GM21528 (cell line): ENCODE data around the gene RAB27A.

Source experiments
- ATAC-seq: cut with Tn5 transposase; IDR thresholded peaks from one replicate; pipeline ENCODE4 v1.9.1; 2021; ENCODE audit warnings: mild to moderate bottlenecking, moderate library complexity; ENCODE audit not compliant: unreplicated experiment, low FRiP score

RAB27A gene

DNA sequence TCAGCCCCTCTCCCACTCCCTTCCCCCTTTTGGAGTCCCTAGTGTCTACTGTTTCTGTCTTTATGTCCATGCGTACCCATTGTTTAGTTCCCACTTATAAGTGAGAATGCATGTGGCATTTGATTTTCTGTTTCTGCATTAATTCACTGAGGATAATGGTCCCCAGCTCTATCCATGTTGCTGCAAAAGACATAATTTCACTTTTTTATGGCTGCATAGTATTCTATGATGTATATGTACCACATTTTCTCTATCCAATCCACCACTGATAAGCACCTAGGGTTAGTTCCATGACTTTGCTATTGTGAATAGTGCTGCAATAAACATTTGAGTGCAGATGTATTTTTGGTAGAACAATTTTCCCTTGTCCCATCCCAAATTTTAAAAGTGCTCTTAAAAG is 58.7 kb downstream of the RAB27A start:
- no peak for ATAC-seq

DNA sequence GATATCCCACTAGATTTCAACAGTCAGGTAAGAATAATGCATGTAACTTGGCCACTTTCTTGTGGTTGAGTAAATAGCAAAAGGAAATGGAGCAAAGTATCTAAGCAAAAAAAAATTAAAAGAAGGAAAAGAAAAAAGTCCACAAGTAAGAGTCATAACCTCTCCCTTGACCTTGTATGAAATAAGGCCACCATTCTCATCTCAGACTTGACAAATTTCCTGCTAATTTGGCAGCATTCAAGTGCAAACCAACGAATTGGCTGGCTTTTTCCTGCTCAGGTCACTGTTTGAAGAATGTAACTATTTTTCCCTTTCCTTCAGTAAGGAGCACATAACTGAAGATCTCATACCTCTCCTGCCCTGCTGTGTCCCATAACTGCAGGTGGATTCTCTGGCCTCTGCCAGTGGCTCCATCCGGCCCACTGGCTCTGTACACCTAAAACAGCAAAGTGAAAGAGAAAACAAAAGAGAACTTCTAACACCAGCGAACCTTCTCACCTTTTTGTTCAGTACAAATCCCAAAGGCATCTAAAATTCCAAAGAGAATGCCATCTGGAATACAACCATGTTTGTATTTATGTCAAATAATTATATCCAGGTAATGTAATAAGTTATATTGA is 59.5 kb downstream of the RAB27A start:
- no peak for ATAC-seq

DNA sequence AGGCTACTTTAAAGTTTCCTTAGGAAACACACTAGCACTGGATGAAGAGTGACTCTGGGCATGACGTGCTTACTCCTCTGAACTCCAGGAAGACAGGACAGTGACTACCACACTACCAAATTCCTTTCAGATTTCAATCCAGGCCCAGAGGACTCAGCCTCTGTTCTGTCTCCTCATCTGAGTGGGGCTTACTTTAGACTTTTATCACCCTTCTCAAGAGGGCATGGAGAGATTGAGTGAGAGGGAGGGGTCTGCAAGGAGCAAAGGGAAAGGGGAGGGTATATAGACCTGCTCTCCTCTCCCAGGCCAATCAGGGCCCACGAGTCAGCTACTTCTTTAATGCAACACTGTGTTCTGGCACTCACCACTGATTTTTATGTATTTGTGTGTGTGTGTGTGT is 63.5 kb downstream of the RAB27A start:
- no peak for ATAC-seq

DNA sequence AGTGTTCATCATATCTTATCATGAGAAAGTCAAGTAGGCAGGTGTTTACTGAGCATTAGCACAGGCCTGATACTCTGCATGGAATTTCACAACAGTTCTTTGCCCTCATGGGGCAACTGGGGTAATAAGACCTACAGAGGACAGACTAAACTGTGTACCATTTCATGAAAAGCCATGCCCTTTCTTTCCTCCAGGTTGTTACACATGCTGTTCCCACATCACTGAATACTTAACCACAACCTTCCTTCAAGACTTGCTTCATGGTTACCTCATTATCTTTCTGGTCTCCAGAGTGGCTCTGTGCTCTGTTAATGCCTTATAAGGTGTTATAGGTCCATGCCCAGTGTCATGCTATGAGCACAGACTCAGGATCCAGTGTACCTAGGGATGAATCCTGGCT is 64.7 kb downstream of the RAB27A start:
- ATAC-seq: no peak

DNA sequence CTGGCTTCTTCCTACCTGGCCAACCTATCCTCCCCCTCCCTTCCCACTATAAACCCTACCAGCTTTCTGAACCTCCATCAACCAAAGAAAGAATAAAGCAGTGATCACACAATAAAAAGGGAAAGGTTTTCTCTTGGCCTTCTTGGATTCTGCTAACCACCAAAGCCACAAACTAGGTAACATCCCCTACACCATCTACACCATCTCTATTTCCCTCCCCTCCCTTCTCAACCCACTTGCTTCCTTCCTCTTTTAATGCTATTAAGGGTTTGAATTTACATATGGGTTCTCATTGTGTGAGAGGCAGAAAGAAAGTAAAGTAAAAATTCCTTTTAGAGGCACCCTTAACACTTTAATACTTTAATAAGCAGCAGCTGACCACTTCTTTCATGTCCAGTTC is 67.0 kb downstream of the RAB27A start:
- peak; percentile 70 for ATAC-seq

DNA sequence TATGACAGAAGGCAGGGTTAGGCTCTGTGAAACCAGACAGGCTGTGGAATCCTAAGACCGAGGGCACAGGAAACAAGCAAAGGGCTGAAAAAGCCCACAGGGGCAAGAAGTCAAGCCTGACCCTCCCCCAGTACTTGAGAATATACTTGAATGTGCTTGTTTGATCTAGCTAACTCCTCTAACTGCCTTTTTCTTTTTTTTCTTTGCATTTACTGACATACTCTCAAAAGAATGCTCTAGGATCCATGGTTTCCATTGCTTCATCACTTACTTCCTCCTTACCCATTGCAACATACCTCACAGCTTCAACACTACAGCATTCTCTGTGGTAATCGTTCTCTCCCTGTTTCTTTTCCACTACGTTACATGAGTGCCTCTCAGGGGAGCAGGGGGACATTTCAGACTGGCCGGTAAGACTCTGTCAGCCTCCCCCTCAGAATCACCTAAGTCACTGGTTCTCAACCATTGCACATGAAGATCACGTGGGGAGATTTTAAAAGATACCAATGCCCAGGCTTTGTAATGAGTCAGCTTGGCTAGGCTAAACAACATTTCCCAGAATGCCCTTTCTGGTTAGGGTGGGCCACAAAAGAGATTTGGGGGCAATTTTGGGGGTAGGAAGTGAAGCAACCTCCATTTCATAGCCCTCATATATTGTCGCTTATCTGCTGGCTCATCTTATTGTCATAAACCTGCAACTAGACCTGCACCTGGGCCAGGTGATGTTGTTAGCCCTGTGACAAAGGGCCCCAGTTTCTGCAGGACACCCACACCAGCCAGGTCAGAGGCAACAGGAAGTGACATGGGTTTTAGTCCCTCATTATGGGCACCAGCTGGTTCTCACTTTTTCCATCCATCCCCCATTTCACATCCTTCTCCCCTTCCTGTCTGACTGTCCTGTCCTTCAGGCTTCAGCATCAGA is 68.3 kb downstream of the RAB27A start:
- ATAC-seq: no peak

DNA sequence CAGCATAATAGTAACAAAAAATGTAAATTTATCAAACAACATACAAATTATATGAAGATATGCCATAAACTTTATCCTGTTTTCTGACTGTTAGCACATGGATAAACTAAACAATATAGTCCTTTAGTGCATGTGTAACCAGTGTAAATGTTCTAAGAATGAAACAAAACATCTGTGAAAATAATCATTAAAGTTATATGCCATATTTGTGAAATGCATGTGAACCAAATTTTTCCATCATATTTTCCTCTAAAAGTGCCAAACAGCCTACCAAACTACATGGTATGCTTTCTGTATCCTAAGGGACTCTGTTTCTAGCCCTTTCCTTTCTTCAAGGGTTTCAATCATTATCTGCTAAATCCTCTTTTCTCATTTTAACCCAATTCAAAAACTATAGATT is 69.0 kb downstream of the RAB27A start:
- no peak for ATAC-seq

DNA sequence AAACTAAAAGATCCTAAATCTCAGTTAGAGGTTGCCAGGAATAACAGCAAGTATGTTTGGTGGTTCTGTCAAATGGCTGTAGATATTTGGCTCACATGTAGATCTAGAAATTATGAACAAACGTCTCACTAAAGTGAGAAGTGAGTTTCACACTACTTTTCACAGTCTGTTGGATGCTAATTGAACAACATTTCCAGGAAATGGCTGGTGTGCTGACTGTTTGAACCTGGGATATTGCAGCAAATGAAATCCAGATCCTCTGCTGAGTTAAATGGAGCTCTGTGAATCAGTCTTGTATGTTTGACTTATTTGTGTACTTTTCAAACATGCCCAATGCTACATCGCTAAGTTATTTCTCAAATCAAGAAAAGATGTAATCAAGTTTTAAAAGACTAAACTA is 71.6 kb downstream of the RAB27A start:
- ATAC-seq: no peak

DNA sequence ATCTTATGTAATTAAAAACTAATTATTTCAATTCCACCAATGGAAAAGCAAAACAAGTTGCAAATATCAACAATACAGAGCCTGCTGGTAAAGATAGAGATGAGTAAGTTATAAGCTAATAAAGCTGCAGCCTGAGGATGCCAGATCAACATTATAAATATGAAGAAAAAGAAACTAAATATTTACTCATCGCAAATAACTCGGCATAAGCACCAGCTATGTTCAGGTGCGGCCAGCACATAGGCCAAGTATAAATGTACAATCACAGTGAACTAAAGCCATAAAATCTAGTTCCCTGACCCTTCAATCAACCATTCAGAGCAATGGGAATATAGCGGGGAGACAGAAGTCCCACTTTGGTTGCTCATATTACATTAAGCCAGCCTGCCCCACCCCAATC is 85.1 kb downstream of the RAB27A start:
- ATAC-seq: no peak

DNA sequence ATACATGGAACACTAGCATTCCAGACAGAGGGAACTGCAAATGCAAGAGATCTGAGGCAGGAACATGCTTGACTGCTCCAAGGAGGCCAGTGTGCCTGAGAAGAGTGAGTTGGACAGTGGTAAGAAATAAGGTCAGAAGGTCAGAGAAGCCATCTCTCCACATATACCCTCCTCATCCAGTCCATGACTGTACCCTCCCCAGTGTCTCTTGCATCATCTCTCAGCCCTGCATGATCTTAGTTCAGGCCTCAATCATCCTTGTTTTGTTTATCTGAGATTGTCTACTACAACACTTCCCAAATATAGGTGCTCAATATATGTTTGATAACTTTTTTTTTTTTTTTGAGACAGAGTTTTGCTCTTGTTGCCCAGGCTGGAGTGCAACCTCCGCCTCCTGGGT is 87.4 kb downstream of the RAB27A start:
- ATAC-seq: no peak

DNA sequence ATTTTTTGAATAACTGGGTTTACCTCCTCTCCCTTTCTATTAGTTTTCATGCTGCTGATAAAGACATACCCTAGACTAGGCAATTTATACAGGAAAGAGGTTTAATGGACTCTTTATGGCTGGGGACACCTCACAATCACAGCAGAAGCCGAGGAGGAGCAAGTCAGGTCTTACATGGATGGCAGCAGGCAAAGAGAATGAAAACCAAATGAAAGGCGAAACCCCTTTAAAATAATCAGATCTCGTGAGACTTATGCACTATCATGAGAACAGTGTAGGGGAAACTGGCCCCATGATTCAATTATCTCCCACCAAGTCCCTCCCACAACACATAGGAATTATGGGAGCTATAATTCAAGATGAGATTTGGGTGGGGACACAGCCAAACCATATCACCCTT is 90.9 kb downstream of the RAB27A start:
- ATAC-seq: no peak

DNA sequence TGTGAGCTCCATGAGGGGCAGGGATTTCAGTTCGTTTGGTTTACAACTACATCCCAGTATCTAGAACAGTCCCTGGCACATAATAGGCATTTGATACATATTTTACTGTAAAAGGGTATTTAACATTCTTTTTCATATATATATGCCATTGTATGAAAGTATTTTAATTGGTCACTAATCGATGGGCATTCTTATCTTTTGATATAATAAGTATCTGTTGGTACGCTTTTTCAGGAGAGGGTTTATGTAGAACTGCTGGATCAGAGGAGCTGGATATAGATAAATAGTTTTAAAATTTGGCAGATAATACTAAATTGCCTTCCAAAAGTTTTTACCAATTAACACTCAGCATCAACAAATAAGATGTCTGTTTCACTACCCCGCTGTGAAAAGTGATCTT is 91.9 kb downstream of the RAB27A start:
- no peak for ATAC-seq

DNA sequence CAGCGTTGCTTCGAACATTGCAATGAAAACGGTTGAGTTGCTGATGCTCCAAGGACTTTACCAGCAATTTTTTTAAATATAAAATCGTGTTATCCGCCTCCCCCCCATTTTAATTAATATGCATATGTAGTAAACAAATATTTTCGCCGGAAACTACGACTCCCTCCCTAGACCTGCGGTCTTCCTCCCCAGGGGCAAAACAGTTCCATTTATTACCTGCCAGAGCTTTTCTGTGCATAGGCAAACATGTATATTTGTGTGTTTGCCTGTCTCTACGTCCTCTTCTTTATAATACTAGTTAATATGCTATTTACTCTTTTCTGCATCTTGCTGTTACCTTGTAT is 92.3 kb downstream of the RAB27A start:
- peak; percentile 23 for ATAC-seq

DNA sequence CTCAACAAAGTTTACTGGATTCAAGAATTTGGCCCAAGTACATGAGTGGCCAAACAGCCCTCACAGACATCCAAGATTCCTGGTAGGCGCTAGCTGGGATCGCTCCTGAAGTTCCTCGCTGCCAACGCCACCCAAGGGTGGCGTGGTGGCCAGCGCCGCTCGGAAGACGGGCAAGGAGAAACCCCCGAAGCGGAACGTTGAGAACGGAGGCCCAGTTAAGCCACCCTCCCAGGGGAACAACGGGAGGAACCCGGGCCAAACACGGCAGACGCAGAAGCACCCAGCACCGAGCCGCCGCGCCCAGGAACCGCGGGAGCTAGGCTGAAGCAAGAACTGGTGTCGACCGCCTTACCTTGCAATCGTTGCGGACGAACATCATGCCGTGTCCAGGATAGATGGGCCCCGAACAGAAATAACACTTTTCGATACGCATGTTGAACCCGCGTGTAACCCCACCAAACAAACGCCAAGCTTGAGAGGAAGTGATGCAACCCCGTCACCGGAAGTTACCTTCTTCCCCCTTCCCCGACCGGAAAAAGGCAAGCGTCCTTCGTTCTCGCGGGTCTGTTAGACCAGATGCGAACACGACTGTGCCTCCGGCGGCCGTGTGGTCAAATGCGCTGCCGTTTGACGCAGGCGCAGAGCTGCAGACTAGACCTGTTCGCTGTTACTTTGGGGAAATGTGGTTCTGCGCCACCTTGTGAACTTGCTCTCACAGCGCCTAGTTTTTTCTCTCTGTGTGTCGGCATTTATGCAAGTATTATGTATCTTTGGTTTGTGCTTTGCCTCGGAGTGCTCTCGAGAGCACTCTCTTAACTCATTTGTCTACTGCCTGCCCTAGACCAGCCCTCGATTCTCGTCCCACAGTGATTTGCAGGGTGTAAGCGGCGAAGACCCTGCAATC is 92.9 kb downstream of the RAB27A start, which contains the start of gene RSL24D1:
TSS of gene RSL24D1 (minus strand) at position 484 of the 904 bp plus-strand sequence. CDS start at position 433, 51 bp downstream.
- ATAC-seq: peak; percentile 98

DNA sequence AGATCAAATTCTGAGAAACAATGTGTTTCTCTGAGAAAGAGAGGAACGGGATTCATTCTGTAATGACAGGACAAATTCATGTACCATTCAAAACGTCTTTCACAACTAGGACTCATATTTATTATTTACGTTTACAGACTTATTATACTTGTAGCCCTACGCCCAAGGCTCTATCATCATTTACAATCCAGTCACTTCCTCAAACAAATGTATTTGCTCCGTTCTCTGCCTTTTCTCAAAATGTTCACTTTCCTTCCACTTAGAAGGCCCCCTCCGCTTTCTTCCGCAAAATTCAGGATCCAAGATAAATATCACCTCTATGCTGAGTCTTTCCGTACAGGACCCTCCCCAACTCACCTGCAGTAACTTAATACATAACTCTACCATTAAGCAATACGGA is 93.6 kb downstream of the RAB27A start:
- no peak for ATAC-seq

DNA sequence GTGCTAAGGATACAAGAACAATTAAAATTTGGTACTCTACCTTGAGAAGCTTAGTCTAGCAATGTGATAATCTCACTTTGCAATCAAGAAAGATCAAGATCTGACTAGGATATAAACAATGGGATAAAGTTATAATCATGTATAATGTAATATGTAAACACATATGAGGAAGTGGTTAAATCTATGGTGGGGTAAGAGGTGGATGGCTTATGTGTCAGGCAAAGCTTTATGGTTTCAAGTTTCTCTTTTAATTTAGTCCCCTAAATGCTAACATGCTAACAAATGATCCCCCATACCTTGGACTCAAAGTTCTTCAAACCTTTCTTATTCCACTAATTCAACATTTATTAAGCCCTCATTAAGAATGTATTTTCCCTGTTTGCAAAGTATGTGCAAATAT is 95.4 kb downstream of the RAB27A start:
- no peak for ATAC-seq

DNA sequence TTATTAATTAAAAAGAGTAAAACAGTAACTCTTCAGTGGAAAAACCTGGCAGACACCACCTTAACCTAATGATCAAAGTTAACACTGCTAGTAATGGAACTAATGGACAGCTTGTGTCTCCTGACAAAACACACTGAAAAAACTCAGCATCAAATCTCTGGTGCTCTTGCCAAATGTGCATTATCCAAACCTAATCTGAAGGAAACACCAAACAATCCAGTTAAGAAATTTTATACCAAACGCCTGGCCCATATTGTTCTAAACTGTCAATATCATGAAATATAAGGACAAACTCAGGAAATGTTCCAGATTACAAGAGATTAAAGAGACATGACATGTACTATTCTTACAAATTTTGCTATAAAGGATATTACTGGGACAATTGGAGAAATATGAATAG is 103.3 kb downstream of the RAB27A start:
- ATAC-seq: no peak

DNA sequence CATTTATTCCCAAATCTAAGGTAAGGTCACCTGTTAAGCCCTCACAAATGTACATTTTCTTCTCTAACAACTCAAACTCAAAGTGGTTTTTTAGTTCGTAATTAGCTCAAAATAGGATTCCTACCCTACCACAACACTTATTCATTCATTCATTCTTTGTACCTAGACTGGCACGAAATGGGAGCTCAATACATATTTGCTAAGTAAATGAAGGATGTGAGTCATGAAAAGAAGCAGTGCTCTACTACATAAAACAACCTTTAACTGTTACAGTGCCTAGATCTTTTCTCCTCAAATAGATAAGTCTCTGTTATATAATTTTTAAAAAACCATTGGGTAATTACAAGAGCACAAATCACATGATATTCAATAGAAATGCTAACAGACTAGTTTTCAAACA is 105.9 kb downstream of the RAB27A start:
- no peak for ATAC-seq

DNA sequence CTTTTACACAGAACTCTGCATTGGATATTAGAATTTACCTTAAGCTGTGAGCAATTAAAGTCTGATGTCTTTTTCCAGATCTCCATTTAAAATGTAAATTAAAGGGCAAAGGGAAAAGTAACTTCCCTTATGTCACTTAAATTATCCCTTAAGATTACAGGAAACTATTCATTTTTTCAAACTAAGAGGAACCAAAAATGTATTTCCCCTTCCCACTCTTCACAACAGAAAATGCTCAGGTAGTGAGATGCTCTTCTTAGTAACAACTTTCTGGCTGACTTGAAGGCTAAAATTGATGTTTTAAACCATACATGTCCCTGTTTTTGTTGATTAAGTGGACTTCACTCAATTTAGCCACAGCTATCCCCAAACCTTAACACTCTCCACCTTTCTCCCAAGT is 110.5 kb downstream of the RAB27A start:
- no peak for ATAC-seq

DNA sequence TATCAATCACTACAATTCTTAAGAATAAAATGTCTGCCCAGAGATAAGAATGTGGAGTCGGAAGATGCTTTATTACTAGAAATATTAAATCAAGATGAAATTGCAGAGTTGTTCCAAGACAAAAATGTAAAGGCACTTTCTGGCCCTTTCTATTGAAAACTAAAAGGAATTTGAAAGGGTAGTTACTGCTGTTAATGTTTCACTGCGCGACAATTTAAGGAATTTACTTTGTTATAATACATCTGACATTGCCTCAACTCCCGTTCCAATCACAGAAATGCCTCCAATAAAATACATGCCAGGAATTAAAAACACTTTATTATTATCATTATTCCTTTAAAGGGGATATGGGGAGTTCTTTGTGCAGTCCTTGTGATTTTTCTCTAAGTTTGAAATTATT is 119.3 kb downstream of the RAB27A start:
- no peak for ATAC-seq

DNA sequence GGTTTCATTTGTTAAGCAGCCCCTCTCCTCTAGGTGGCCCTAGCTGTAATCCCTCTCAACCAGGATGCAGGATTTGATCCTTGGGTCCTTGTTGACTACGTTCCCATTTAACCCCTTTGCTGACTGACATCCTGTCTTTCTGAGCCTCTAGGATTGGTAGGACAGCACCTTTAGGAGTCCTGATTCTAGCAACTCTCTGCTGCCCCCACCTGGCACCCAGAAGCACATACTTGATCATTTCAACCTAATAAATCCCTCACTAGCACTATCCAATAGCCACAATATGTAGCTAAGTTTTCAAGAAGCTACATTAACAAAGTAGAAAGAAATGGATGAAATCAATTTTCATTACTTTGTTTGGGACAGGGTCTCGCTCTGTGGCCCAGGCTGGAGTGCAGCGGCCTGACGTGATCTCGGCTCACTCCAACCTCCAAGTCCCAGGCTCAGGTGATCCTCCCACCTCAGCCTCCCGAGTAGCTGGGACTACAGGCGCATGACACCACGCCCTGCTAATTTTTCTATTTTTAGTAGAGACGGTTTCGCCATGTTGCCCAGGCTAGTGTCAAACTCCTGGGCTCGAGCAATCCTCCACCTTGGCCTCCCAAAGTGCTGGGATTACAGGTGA is 121.2 kb downstream of the RAB27A start:
- ATAC-seq: peak; percentile 89
